Spleen (tissue), 11 donors: ENCODE results near the gene ATP13A5. TPM values are rescaled to one million over a fixed set of nuclear protein-coding genes. Genes with fewer than 3 reads are reported as not detected.

Source experiments
- DNase-seq: peaks from one replicate; pipeline ENCODE4 v3.0.0-alpha.2; 2020
- H3K27ac ChIP-seq, 8 donors: fragments of 200-600 bp; sonication (generic) in 7 of 8; 1 replicate in 4 of 8; 2 replicates in 4 of 8; pipeline versions ENCODE4 v1.5.0 to v1.8.0; 2016 to 2021; ENCODE audit warnings: inconsistent platforms in 4 of 8, mild to moderate bottlenecking in 4 of 8, moderate library complexity in 1 of 8
- H3K27me3 ChIP-seq, 7 donors: fragments of 200-600 bp; sonication (generic) in 6 of 7; replicated peaks in 1 of 7; 1 replicate in 4 of 7; 2 replicates in 3 of 7; pipeline versions ENCODE4 v1.5.0 to v1.8.0; 2016 to 2021; ENCODE audit warnings: inconsistent platforms in 3 of 7, mild to moderate bottlenecking in 1 of 7
- H3K36me3 ChIP-seq, 6 donors: fragments of 200-600 bp; sonication (generic) in 5 of 6; 1 replicate in 4 of 6; 2 replicates in 2 of 6; pipeline versions ENCODE4 v1.5.0 to v1.8.0; 2016 to 2021; ENCODE audit warnings: inconsistent platforms in 2 of 6
- H3K4me1 ChIP-seq, 6 donors: fragments of 200-600 bp; sonication (generic) in 5 of 6; 1 replicate in 3 of 6; 2 replicates in 3 of 6; pipeline versions ENCODE4 v1.5.0 to v1.8.0; 2016 to 2021; ENCODE audit warnings: inconsistent platforms in 3 of 6
- H3K4me3 ChIP-seq, 8 donors: fragments of 200-600 bp; sonication (generic) in 7 of 8; 1 replicate in 4 of 8; 2 replicates in 4 of 8; pipeline versions ENCODE4 v1.5.0 to v1.8.0; 2016 to 2021; ENCODE audit warnings: inconsistent platforms in 4 of 8, mild to moderate bottlenecking in 4 of 8, moderate library complexity in 2 of 8
- H3K9me3 ChIP-seq, 8 donors: fragments of 200-600 bp; sonication (generic) in 7 of 8; 1 replicate in 4 of 8; 2 replicates in 4 of 8; pipeline versions ENCODE4 v1.5.0 to v1.8.0; 2016 to 2021; ENCODE audit warnings: inconsistent platforms in 4 of 8
- POLR2A ChIP-seq, 3 donors: fragments of 450-650 bp; IDR thresholded peaks; one replicate each; pipeline ENCODE4 v1.5.1; 2017; ENCODE audit warnings: antibody characterized with exemption in 3 of 3, mild to moderate bottlenecking in 1 of 3
- POLR2AphosphoS5 ChIP-seq, 3 donors: sonication (generic); formaldehyde crosslinking; IDR thresholded peaks; one replicate each; pipeline ENCODE4 v1.5.1; 2017; ENCODE audit warnings: antibody characterized with exemption in 3 of 3
- whole genome bisulfite sequencing, 5 donors: extraction: QIAGEN DNeasy Blood & Tissue Kit in 3 of 5; methylation state at CpG; one replicate each; pipeline versions ENCODE4 v1.1.5 to v1.1.7; 2013 to 2018; 5-methylcytosine and 5-hydroxymethylcytosine counted together
- intact Hi-C: fragments of 100-400 bp; cut with DNase I; formaldehyde crosslinking; loops from one replicate; pipeline ENCODE4 v1.15.0; 2023; ENCODE audit warnings: low total_unique reads
- polyA plus RNA-seq, 3 donors: library from polyadenylated mRNA; stranded (reverse); fragments of 200-250 nt; gene quantifications; one replicate each; pipeline ENCODE4 v1.2.1, GENCODE V29; 2013
- total RNA-seq, 7 donors: library from RNA; depleted of rRNA in 3 of 7; stranded (reverse); fragments of >200 nt in 3 of 7; fragmentation: NEBNext Ultra II Directional in 4 of 7; extraction: Animal tissue kit (Norgen Biotek cat#: 25700) in 4 of 7; gene quantifications; one replicate each; pipeline versions ENCODE4 v1.1.0 to v1.2.1, GENCODE V29; 2016 to 2021
- TF ChIP-seq, protein P1 (sequence below), 11 experiments: fragments of 200-600 bp in 7 of 11; fragments of 450-650 bp in 4 of 11; sonication (generic) in 4 of 11; IDR thresholded peaks in 8 of 11; conservative IDR thresholded peaks in 3 of 11; 1 replicate in 7 of 11; 2 replicates in 4 of 11; pipeline versions ENCODE4 v1.4.0 to v1.8.0; 2016 to 2021; ENCODE audit warnings: antibody characterized with exemption in 11 of 11, inconsistent platforms in 4 of 11, mild to moderate bottlenecking in 1 of 11
- donor health status: healthy with polysubstance abuse.
- donor health status: DM: no; HTN: no; CAD: no; lungs with moderate emphysema.
- donor health status: DM: no; HTN: no; CAD: no.
- donor health status: Bipolar disorder and iron deficiency.
- donor health status: healthy.
- donor health status: DM: no; HTN: no; CAD: no.
- donor health status: DM: yes; HTN: yes; CAD: no.

The ATP13A5 gene
- total and polyA plus RNA-seq, 10 donors, result 0.13 TPM; not detected in 9

DNA sequence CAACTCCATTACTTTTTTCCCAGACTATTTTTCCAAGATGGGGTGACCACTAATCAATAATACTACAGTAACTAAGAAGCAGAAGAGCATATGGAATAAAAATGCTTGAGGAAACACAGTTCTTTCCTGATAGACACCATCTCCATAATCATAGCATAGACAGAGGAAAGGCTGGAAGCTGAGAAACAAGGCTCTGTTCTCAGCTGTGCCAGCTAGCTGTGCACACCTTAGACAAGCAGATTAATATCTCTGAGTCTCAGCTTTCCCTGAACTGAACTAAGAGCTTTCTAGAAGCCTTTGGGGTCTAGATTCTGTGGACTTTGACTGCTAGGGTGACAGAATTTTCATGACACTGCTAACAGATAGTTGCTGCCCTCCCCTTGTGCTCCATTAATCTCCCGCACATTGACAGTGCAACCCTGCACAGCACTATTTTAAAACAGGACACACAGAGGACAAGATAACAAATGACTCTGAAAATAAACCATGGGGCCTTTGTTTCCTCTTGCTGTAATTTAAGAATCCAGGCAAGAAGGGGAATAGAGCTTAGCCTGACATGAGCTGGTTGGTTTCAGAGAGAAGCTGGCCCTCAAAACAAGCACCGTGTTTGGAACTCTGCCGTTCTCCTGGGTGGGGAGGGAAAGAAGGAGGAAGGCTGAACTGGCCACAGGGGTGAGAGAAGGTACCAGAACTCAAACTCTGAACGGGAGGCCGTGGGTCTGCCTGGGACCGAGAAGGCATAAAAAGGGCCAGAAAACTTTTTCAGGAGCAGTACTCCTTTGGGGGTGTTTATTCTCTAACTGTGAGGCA lies 67.4 kb downstream of the ATP13A5 start:
- H3K36me3 ChIP-seq, result no peaks in the 10 kb centered on the region
- WGBS, 5 donors, result 53 to 61% (median 59%) methylated on average over 6 of the region's 6 CpGs
- TF ChIP-seq POLR2AphosphoS5 (IDR thresholded peaks at IDR 0.05), result no peak
- TF ChIP-seq, protein P1, sequence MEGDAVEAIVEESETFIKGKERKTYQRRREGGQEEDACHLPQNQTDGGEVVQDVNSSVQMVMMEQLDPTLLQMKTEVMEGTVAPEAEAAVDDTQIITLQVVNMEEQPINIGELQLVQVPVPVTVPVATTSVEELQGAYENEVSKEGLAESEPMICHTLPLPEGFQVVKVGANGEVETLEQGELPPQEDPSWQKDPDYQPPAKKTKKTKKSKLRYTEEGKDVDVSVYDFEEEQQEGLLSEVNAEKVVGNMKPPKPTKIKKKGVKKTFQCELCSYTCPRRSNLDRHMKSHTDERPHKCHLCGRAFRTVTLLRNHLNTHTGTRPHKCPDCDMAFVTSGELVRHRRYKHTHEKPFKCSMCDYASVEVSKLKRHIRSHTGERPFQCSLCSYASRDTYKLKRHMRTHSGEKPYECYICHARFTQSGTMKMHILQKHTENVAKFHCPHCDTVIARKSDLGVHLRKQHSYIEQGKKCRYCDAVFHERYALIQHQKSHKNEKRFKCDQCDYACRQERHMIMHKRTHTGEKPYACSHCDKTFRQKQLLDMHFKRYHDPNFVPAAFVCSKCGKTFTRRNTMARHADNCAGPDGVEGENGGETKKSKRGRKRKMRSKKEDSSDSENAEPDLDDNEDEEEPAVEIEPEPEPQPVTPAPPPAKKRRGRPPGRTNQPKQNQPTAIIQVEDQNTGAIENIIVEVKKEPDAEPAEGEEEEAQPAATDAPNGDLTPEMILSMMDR (IDR thresholded peaks at IDR 0.05 in 8 of 11, conservative IDR thresholded peaks at IDR 0.05 in 3 of 11), result no peak
- TF ChIP-seq POLR2A (IDR thresholded peaks at IDR 0.05), result no peak
- no peak overlapping the region for H3K4me3 ChIP-seq
- no peak for DNase-seq
- no peaks in the 10 kb centered on the region for H3K4me1 ChIP-seq
- H3K27me3 ChIP-seq, result no peaks in the 10 kb centered on the region
- intact Hi-C loops, result no loop called here
- H3K9me3 ChIP-seq, result no peaks in the 10 kb centered on the region
- no peak overlapping the region for H3K27ac ChIP-seq

DNA sequence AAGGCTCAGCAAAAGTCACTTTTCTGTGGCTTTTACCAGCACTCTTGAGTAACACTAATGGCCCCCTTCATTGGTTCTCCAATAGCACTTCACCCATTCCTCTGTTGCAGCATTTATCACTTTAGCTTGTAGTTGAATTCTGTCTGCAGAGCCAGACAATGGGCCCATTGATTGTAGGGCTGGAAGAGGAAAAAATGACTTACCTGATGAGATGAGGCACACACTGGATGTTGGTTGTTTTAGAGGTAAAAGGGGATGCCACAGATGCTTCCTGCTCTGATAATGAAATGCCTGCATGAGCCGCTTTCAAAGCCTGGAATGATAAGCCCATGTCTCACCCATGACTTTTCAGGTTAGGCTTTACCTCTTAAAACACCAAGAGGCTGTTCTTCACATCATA lies 73.2 kb downstream of the ATP13A5 start:
- Histone ChIP-seq H3K4me3 (no peak overlapping the region), H3K27me3 (peaks cover 0 to 6% (median 0%) of the 10 kb centered on the region in 7 donors), H3K9me3 (no peaks in the 10 kb centered on the region), H3K27ac (no peak overlapping the region), H3K4me1 (no peaks in the 10 kb centered on the region), H3K36me3 (no peaks in the 10 kb centered on the region)
- intact Hi-C loops, result no loop called here
- 73 to 100% (median 93%) methylated on average over 1 of the region's 1 CpG for WGBS, 5 donors
- DNase-seq, result no peak
- TF ChIP-seq POLR2AphosphoS5 (IDR thresholded peaks at IDR 0.05) (no peak), POLR2A (IDR thresholded peaks at IDR 0.05) (no peak)
- TF ChIP-seq, protein P1 (IDR thresholded peaks at IDR 0.05 in 8 of 11, conservative IDR thresholded peaks at IDR 0.05 in 3 of 11), result no peak

DNA sequence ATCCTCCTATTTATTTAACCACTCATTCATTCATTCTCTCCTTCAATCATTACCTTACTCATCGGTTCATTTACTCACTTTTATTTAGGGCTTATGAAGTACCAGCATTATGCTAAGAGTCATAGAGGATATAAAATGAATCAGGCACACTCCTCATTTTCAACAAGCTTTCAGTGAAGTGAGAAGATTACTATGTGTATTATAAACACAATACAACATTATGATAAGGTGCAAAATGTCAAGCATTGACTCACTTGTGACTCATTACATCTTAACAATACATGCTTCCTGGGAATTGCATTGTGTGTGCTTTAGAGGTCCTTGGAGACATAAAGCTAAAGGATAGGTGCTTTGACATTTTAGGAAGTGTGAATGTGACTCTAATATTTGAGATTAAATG lies 77.1 kb downstream of the ATP13A5 start:
- intact Hi-C loops, result no loop called here
- Histone ChIP-seq H3K27ac (no peak overlapping the region), H3K4me3 (no peak overlapping the region), H3K9me3 (peaks cover 0 to 6% (median 2%) of the 10 kb centered on the region in 8 donors), H3K36me3 (no peaks in the 10 kb centered on the region), H3K4me1 (no peaks in the 10 kb centered on the region), H3K27me3 (peaks cover 0 to 6% (median 0%) of the 10 kb centered on the region in 7 donors)
- no peak for DNase-seq
- WGBS, 5 donors, result 88 to 98% (median 91%) methylated on average over 1 of the region's 1 CpG
- TF ChIP-seq, protein P1 (IDR thresholded peaks at IDR 0.05 in 8 of 11, conservative IDR thresholded peaks at IDR 0.05 in 3 of 11), result no peak
- TF ChIP-seq POLR2A (IDR thresholded peaks at IDR 0.05) (no peak), POLR2AphosphoS5 (IDR thresholded peaks at IDR 0.05) (no peak)

DNA sequence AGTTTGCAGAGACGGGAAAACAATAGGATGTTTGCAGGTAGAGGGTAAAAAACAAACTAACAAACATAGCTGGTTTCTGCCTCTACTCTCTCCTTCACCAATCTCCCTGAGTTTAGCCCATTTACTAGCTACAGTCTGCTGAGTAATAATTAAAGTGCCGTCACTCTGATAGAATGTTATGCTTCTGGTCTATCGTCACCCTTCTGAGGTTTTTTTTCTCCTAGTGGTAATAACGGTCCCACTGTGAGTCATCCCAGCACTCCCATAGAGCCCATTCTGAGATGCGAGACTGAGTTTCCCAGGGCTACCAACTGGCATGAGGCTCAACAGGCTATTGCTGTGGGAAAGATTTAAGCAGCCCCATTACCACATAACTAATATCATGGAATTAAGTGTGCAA lies 81.1 kb downstream of the ATP13A5 start:
- Histone ChIP-seq H3K9me3 (peaks cover 0 to 15% (median 7%) of the 10 kb centered on the region in 8 donors), H3K27me3 (no peaks in the 10 kb centered on the region), H3K27ac (no peak overlapping the region), H3K4me3 (no peak overlapping the region), H3K36me3 (no peaks in the 10 kb centered on the region), H3K4me1 (no peaks in the 10 kb centered on the region)
- intact Hi-C loops, result no loop called here
- DNase-seq, result no peak
- 75 to 92% (median 83%) methylated on average over 5 of the region's 5 CpGs for WGBS, 5 donors
- TF ChIP-seq POLR2AphosphoS5 (IDR thresholded peaks at IDR 0.05), result no peak
- TF ChIP-seq POLR2A (IDR thresholded peaks at IDR 0.05), result no peak
- TF ChIP-seq, protein P1 (IDR thresholded peaks at IDR 0.05 in 8 of 11, conservative IDR thresholded peaks at IDR 0.05 in 3 of 11), result no peak
